ENCODE measurements around the gene PDIA4.

DNA sequence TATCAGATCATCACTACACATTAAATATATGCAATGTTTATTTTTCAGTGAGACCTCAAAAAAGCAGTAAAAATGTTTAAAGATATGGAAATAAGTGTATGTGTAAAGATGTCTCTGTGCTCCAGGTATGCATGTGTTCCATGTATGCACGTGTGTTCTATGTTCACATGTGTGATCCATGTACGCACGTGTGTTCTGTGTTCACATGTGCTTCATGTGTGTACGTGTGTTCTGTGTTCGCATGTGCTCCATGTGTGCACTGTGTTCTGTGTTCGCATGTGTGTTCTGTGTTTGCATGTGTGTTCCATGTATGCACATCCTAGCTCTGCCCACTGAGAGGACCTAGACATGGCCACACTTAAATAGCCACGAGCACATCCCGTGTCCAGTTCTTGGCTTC lies 15.6 kb upstream of the PDIA4 start:
- TF ChIP-seq, protein P1, sequence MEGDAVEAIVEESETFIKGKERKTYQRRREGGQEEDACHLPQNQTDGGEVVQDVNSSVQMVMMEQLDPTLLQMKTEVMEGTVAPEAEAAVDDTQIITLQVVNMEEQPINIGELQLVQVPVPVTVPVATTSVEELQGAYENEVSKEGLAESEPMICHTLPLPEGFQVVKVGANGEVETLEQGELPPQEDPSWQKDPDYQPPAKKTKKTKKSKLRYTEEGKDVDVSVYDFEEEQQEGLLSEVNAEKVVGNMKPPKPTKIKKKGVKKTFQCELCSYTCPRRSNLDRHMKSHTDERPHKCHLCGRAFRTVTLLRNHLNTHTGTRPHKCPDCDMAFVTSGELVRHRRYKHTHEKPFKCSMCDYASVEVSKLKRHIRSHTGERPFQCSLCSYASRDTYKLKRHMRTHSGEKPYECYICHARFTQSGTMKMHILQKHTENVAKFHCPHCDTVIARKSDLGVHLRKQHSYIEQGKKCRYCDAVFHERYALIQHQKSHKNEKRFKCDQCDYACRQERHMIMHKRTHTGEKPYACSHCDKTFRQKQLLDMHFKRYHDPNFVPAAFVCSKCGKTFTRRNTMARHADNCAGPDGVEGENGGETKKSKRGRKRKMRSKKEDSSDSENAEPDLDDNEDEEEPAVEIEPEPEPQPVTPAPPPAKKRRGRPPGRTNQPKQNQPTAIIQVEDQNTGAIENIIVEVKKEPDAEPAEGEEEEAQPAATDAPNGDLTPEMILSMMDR (IDR thresholded peaks at IDR 0.05; ENCODE audit: low read length) = no peak
- no peak for TF ChIP-seq EZH2 (IDR thresholded peaks at IDR 0.05; ENCODE audit: borderline replicate concordance, low read length)

All from OCI-LY1 (cell line).